OCI-LY1 (cell line): ENCODE measurements around the gene SLC26A11.
"Not testable (repeated sequence)": the region's sequence is repeated elsewhere in the genome, so short reads cannot be mapped to it uniquely, and the experiment has no call there.

Source experiments
- CTCF ChIP-seq: fragments of 200-600 bp; sonication (generic), shearing (Covaris generic); IDR thresholded peaks from 2 replicates; pipeline ENCODE4 v1.5.1; 2017; ENCODE audit warnings: mild to moderate bottlenecking, antibody characterized with exemption, low read length, moderate library complexity, mixed read lengths
- EZH2 ChIP-seq: fragments of 200-600 bp; sonication (generic), shearing (Covaris generic); IDR thresholded peaks from 2 replicates; pipeline ENCODE4 v1.8.0; 2017; ENCODE audit warnings: borderline replicate concordance, mixed run types, mild to moderate bottlenecking, antibody characterized with exemption, low read length, moderate library complexity, mixed read lengths

- TF ChIP-seq CTCF, EZH2: not testable (repeated sequence)
Observed at GRCh38 chr17:80244448-80244847, 24.2 kb downstream of the SLC26A11 start.
